Dermis blood vessel endothelial cell (primary cell): ENCODE results near the gene SORBS1. TPM values are rescaled to one million over a fixed set of nuclear protein-coding genes. Genes with fewer than 3 reads are reported as not detected.

Source experiments
- DNase-seq: peaks from one replicate; pipeline ENCODE4 v3.0.0; 2010
- total RNA-seq: library from RNA; depleted of rRNA; stranded (reverse); fragments of >200 nt; gene quantifications from 2 replicates; pipeline ENCODE4 v1.2.3, GENCODE V29; 2014

The SORBS1 gene
- total RNA-seq, 1 donor from 2014 or later: 0.68 TPM

GRCh38 chr10:95459446-95460045 lies 101.6 kb downstream of the SORBS1 start:
- DNase-seq: no peak

GRCh38 chr10:95458871-95459270 lies 102.3 kb downstream of the SORBS1 start:
- DNase-seq: no peak

GRCh38 chr10:95458014-95458413 lies 103.2 kb downstream of the SORBS1 start:
- DNase-seq: no peak

GRCh38 chr10:95457319-95457886 lies 103.8 kb downstream of the SORBS1 start:
- DNase-seq: no peak

- no peak for DNase-seq
Measured at GRCh38 chr10:95456516-95456915, 104.7 kb downstream of the SORBS1 start.

GRCh38 chr10:95454940-95455339 lies 106.2 kb downstream of the SORBS1 start:
- no peak for DNase-seq

- no peak for DNase-seq
Measured at GRCh38 chr10:95454356-95454755, 106.8 kb downstream of the SORBS1 start.

DNA sequence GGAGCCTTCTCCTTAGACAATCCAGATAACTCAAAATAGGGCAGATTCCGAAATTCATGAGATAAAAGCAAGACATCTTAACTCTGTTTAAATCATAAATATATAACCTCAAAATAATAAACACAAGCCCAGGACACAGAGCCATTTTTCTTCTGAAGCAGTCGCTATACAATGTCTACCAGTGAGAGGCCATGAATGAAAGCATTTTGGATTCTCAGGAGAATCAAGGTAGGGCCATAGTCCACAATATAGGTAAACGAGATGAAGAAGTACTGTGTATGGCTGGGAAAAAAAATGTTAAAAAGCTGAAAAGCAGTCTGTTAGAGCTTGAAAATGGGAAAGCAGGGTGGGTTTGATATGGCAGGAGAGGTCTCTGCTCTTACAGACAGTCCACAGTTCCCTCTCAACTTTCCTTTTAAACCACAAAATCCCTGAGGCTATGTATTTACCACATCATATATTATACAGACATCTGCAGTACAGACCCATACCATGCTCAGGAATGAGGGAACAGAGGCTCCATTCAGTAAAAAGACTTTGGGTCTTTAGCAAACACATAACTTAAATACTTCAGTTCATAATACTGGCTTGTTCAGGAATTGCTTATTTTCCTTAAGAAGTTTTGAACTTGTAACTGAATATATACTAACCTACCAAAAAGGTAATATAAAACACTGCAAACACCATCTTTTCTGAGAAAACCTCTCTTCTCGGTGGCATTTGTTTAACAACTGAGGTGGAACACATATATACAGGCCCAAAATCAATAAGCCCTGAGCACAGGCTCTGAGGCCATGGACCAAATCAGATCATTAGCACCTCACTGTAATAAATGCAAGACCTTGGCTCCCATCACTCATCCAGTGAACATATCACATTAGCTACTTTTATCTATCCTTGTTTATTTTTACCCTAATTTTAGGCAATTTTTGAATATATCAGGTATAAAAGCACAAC lies 109.3 kb downstream of the SORBS1 start:
- DNase-seq: no peak

DNA sequence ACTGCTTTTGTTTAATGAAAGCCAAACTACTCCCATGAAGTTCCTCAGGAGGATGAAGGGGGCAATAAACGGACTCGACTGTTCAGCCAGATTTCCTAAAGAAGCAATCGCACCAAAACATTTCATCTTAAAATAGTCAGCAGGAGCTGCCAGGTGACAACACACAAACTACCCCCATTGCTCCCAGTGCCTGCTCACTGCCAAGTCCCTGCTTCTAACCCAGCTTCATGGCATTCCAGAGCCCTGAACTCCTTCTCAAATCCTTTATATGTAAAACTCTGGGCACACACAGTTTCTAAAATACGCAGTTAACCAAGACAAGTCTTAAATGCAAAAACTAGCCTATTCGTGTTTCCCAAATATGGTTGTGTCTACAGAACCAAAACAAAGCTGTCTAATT lies 110.0 kb downstream of the SORBS1 start:
- DNase-seq: no peak

DNA sequence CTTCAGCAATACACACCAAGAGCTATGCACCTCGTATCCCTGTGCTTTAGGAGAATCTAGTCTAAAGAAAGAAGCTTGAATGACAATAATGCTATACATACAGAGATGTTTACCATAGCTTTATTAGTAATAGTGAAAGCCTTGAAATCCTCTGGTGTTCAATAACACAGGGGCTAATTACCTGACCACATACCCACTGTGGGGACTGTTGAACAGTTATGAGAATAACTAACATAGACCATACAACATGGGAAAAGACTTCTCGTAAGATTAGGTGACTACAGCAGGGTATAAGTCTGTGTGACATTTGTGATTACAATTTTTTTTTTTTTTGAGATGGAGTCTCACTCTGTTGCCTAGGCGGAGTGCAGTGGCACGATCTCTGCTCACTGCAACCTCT lies 111.0 kb downstream of the SORBS1 start:
- DNase-seq: no peak

GRCh38 chr10:95447685-95448084 lies 113.5 kb downstream of the SORBS1 start:
- peak; percentile 83 for DNase-seq

DNA sequence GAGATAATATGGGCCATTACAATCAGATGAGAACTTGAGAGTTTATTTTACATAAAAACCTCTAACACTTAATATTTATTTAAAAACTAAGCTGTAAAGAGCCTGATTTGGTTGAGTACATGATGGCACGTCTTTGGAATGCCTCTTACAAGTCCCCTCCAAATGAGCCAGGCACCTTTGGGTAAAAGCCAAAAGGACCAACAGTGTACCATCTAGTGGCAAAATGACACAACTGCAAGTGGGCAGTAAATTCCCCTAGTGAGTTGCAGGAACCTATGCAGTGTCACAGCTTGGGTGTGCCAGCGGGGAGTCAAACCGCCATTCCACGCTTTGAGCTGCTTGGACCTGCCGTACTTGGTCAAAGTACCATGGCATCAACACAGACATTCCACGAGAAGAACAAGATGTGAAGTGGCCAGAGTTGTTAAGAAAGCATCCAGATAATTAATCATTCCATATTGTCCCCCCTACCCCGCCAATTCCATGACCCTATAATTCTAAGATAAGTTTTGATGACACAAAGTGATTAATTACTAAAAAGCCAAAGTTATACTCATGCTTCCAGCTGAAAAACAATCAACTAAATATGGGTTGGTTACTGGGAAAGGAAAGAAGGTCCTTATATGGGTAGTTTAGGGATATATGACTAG lies 115.2 kb downstream of the SORBS1 start:
- peak; percentile 84 for DNase-seq

GRCh38 chr10:95445223-95445836 lies 115.8 kb downstream of the SORBS1 start:
- DNase-seq: peak; percentile 89

DNA sequence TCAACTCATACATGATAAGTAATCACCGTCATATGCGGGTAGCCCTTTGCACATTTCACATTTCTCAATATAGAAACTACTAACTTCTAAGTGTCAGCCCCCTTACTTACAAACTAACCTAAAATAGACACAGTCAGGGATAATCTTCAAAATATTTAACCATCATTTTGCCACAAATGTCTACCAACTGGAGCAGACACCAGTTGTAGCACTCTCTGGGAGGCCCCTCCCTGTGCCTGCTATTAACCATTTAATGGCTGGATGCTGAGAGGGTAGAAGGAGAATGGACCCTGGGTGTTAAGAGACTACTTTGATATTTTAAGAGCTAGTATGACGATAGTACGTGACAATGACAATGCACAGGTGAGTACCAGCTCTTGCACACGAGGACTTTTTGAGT lies 116.4 kb downstream of the SORBS1 start:
- no peak for DNase-seq

DNA sequence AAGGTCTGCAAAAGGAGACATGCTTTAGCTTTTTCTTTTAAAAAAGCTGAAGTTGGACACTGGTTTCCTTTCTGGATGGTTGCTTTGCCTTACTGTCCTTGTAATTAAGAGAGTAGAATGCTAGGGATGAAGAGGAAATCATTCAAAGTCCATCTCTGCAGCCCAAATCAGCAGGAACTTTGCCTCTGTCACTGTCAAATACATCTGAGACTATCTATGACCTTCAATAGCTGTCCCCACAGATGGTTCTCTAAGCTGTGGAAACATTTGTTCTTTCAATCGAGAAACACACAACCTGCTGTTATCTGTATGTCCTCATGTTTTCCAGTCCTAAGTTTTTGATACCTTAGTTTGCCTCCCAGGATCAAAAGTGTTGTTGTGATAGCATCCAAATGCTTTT lies 117.5 kb downstream of the SORBS1 start:
- no peak for DNase-seq

DNA sequence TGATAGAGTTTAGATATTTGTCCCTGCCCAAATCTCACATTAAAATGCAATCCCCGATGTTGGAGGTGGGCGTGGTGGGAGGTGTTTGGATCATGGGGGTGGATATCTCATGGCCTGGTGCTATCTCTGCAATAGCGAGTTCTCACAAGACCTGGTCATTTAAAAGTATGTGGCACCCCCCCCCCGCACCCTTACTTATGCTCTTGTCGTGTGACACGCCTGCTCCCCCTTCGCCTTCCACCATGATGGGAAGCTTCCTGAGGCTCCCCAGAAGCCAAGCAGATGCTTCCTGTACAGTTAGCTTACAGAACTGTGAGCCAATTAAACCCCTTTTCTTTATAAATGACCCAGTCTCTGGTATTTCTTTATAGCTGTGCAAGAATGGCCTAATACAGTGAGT lies 118.8 kb downstream of the SORBS1 start:
- no peak for DNase-seq

DNA sequence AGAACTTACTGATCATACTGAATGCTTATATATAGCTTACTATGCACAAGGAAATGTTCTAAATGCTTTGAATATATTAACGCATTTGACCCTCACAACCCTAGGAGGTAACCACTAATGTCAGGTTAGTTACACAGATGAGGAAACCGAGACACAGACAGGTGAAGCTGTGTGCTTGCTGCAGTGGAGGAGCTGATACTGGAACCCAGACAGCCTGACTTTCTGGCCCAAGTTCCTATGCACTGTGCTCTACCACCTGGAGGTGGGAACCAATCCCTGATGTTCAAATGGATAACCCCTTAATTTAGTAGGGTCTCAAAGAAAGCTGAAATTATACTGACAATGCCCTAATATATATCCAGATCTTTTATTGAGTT lies 119.6 kb downstream of the SORBS1 start:
- no peak for DNase-seq

GRCh38 chr10:95440756-95441546 lies 120.2 kb downstream of the SORBS1 start:
- DNase-seq: no peak

DNA sequence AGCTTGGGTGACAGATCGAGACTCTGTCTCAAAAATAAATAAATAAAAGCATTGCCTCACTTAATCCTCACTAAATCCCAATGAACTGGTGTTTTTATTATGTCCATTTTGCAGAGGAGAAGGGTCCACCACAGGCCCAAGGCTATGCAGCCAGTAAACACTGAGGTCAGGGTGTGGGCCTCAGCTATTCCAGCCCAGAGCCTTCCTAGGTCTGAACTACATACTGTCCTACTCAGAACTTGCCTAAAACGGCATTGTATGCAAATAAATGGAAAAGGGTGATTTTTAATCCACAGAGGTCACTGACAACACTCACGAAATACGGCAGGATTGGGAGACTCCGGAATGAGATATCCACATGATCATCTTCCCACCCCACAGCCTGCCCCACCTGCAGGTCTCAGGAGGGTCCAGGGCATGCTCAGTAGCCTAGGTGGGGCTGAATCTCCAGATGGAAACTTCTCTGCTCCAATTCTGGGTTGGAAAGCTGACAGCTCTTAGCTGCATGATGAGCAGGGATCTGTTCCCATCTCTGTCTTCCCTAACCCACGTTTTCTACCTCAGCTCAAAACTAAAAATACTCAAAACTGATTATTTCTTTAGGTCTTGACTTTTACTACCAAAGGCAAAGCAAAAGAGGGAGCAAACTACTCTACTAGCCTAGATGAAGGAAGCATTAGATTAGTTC lies 121.0 kb downstream of the SORBS1 start:
- DNase-seq: no peak

DNA sequence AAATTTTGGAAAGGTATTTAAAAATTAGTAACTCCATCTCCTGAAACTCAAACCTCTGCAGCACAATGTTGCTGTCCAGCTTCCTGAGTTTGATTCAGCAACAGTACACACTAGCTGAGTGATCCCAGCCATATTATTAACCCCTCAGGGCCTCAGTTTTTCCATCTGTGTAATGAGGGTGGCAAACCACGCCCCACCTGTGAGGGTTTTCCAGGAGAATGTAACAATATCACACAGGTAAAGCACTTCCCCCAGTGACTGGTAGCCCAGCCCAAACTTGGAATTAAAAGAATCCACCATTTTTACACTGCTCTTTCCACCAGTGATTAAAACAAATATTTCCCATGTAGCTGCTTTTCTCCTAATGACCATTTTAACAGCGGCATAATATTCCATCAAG lies 122.4 kb downstream of the SORBS1 start:
- DNase-seq: no peak

GRCh38 chr10:95437669-95438068 lies 123.5 kb downstream of the SORBS1 start:
- DNase-seq: no peak
